ENCODE results near the gene GALNT17.

GRCh38 chr7:71657386-71657785, 525.4 kb downstream of the GALNT17 start:
- TF ChIP-seq CTCF (IDR thresholded peaks at IDR 0.05): no peak
- TF ChIP-seq POLR2A (IDR thresholded peaks at IDR 0.05): no peak

All from heart left ventricle (tissue), 13 donors.